ENCODE data around the gene SLAMF9. TPM values are rescaled to one million over a fixed set of nuclear protein-coding genes. Genes with fewer than 3 reads are reported as not detected.

Gene SLAMF9
- total RNA-seq, 5 donors from 2014 or later (not counting 1 experiment from before 2014, with no cell fraction given) = not detected

GRCh38 chr1:159947942-159948341 is 6.1 kb downstream of the SLAMF9 start:
- CTCF ChIA-PET = interaction anchor here in 1 of 2 donors (0.7 kb wide), 2 partner anchors 56 to 751 kb away, joined by 3 to 5 read pairs; no protein-coding TSS in a partner anchor

GRCh38 chr1:159946242-159947187 is 7.5 kb downstream of the SLAMF9 start:
- ChIA-PET CTCF (interaction anchor here in 1 of 2 donors (0.5 to 3.4 kb wide), 5 partner anchors 54 to 814 kb away, joined by 3 to 15 read pairs (median 4); no protein-coding TSS in a partner anchor), POLR2A (no interaction called here)
- H3K27ac Mint-ChIP-seq = no peak overlapping the region
- peaks cover 7 to 13% (median 12%) of the 10 kb centered on the region in 3 donors for H3K4me1 Mint-ChIP-seq
- ATAC-seq (replicated peaks in 1 of 4) (no peak), DNase-seq (no peak)
- Histone ChIP-seq H3K4me1 (ENCODE audit: control insufficient read depth in 1 of 2, extremely low read depth in 1 of 2, insufficient read depth in 2 of 2, low read length in 2 of 2) (peaks cover 0 to 13% of the 10 kb centered on the region in 2 experiments), H3K4me3 (ENCODE audit: control insufficient read depth in 1 of 2, extremely low read depth in 1 of 2, low read length in 1 of 2) (no peak overlapping the region), H3K27me3 (replicated peaks in 1 of 2; ENCODE audit: control insufficient read depth in 2 of 2, extremely low read depth in 1 of 2, insufficient read depth in 2 of 2, low read length in 1 of 2) (peaks cover 0 to 58% of the 10 kb centered on the region in 2 experiments), H3K9me3 (no peaks in the 10 kb centered on the region), H3K36me3 (ENCODE audit: control insufficient read depth in 2 of 2, extremely low read depth in 1 of 2, insufficient read depth in 1 of 2, low read length in 1 of 2) (no peaks in the 10 kb centered on the region), H3K27ac (ENCODE audit: low read length) (no peak overlapping the region)
- H3K9me3 Mint-ChIP-seq = no peaks in the 10 kb centered on the region
- H3K27me3 Mint-ChIP-seq = peaks cover 30 to 47% of the 10 kb centered on the region in 2 donors
- no peaks in the 10 kb centered on the region for H3K36me3 Mint-ChIP-seq
- 71% methylated on average over 5 of the region's 9 CpGs for WGBS (ENCODE audit: insufficient coverage)
- peak overlapping the region in 2 of 3 donors; percentile 44 to 74 for H3K4me3 Mint-ChIP-seq

More at GRCh38 chr1:159947942-159948341, 6.1 kb downstream of the SLAMF9 start:
- H3K27me3 ChIP-seq (replicated peaks in 1 of 2; ENCODE audit: control insufficient read depth in 2 of 2, extremely low read depth in 1 of 2, insufficient read depth in 2 of 2, low read length in 1 of 2) = peaks cover 0 to 58% of the 10 kb centered on the region in 2 experiments
- POLR2A ChIA-PET = no interaction called here
- peaks cover 0 to 13% of the 10 kb centered on the region in 2 experiments for H3K4me1 ChIP-seq (ENCODE audit: control insufficient read depth in 1 of 2, extremely low read depth in 1 of 2, insufficient read depth in 2 of 2, low read length in 2 of 2)
- H3K4me3 ChIP-seq (ENCODE audit: control insufficient read depth in 1 of 2, extremely low read depth in 1 of 2, low read length in 1 of 2) = no peak overlapping the region
- no peaks in the 10 kb centered on the region for H3K36me3 ChIP-seq (ENCODE audit: control insufficient read depth in 2 of 2, extremely low read depth in 1 of 2, insufficient read depth in 1 of 2, low read length in 1 of 2)
- DNase-seq (no peak), ATAC-seq (replicated peaks in 1 of 4) (no peak)
- H3K27ac ChIP-seq (ENCODE audit: low read length) = no peak overlapping the region
- no peaks in the 10 kb centered on the region for H3K9me3 ChIP-seq
- Mint-ChIP-seq H3K27me3 (peaks cover 25 to 49% of the 10 kb centered on the region in 2 donors), H3K9me3 (no peaks in the 10 kb centered on the region), H3K4me3 (no peak overlapping the region), H3K4me1 (peaks cover 7 to 13% (median 12%) of the 10 kb centered on the region in 3 donors), H3K27ac (no peak overlapping the region), H3K36me3 (no peaks in the 10 kb centered on the region)
- WGBS (ENCODE audit: insufficient coverage) = 67% methylated on average over 1 of the region's 1 CpG

DNA sequence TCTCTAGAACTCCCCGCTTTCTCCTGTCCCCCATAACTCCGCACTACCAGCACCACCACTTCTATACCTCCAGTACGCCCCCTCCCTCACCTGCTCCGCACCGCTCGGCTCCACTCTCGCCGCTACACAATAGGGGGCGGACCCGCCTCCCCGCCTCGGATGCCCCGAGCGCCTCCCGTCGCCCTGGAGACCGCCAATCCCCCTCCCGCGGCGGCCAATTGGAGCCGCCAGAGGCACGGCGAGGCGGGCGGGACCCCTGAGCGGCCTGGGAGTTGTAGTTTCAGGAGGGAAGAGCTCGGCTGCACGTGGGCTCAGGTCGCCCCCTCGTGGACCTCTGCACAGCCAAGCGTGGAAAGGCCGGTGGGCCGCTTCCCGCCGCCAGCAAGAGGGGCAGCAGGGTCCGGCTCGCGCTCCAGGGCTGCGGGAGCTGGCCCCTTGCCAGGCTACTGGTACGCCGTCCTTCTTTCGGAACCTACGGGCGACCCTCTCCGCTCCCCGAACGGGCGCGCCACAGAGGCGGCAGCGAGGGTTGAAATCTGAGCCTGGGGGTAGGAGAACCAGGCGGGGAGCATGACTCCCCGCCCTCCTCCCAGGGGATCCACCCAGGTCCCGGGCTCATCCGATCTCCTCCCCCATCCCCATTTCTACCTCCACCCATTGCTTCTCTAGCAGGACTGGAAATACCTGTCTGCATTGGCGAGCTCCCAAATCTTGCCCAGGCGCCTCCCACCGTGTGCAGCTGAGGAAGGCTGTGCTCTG is 8.4 kb downstream of the SLAMF9 start, which contains the start of gene IGSF9:
Gene IGSF9 (minus strand): TSS at position 131 of the 759 bp plus-strand sequence. CDS start 2,159 bp downstream, outside the sequence.
- H3K4me1 Mint-ChIP-seq = peaks cover 7 to 13% (median 12%) of the 10 kb centered on the region in 3 donors
- Histone ChIP-seq H3K9me3 (no peaks in the 10 kb centered on the region), H3K27me3 (replicated peaks in 1 of 2; ENCODE audit: control insufficient read depth in 2 of 2, extremely low read depth in 1 of 2, insufficient read depth in 2 of 2, low read length in 1 of 2) (peaks cover 0 to 60% of the 10 kb centered on the region in 2 experiments), H3K4me3 (ENCODE audit: control insufficient read depth in 1 of 2, extremely low read depth in 1 of 2, low read length in 1 of 2) (peak within 1 kb of the TSS; percentile 30 to 32), H3K36me3 (ENCODE audit: control insufficient read depth in 2 of 2, extremely low read depth in 1 of 2, insufficient read depth in 1 of 2, low read length in 1 of 2) (no peaks in the 10 kb centered on the region), H3K27ac (ENCODE audit: low read length) (no peak within 1 kb of the TSS), H3K4me1 (ENCODE audit: control insufficient read depth in 1 of 2, extremely low read depth in 1 of 2, insufficient read depth in 2 of 2, low read length in 2 of 2) (peaks cover 0 to 13% of the 10 kb centered on the region in 2 experiments)
- ChIA-PET POLR2A (no interaction called here), CTCF (interaction anchor here in 1 of 2 donors (0.7 to 3.4 kb wide), 4 partner anchors 53 to 146 kb away, joined by 3 to 15 read pairs (median 4); no protein-coding TSS in a partner anchor)
- WGBS (ENCODE audit: insufficient coverage) = 6% methylated on average over 32 of the region's 58 CpGs
- DNase-seq = peak; percentile 50 to 86 (median 77)
- H3K27me3 Mint-ChIP-seq = peaks cover 30 to 42% of the 10 kb centered on the region in 2 donors
- peak; percentile 93 to 98 (median 98) for ATAC-seq (replicated peaks in 1 of 4)
- H3K36me3 Mint-ChIP-seq = no peaks in the 10 kb centered on the region
- no peaks in the 10 kb centered on the region for H3K9me3 Mint-ChIP-seq
- peak within 1 kb of the TSS; percentile 51 to 74 (median 62) for H3K4me3 Mint-ChIP-seq
- peak within 1 kb of the TSS in 1 of 2 donors; percentile 38 for H3K27ac Mint-ChIP-seq

- Mint-ChIP-seq H3K4me1 (peaks cover 7 to 13% (median 12%) of the 10 kb centered on the region in 3 donors), H3K9me3 (no peaks in the 10 kb centered on the region), H3K4me3 (peak overlapping the region; percentile 51 to 74 (median 62)), H3K27ac (peak overlapping the region in 1 of 2 donors; percentile 38), H3K36me3 (no peaks in the 10 kb centered on the region), H3K27me3 (peaks cover 30 to 40% of the 10 kb centered on the region in 2 donors)
- no peak for ATAC-seq (replicated peaks in 1 of 4)
- Histone ChIP-seq H3K27me3 (replicated peaks in 1 of 2; ENCODE audit: control insufficient read depth in 2 of 2, extremely low read depth in 1 of 2, insufficient read depth in 2 of 2, low read length in 1 of 2) (peaks cover 0 to 52% of the 10 kb centered on the region in 2 experiments), H3K27ac (ENCODE audit: low read length) (no peak overlapping the region), H3K9me3 (no peaks in the 10 kb centered on the region), H3K4me1 (ENCODE audit: control insufficient read depth in 1 of 2, extremely low read depth in 1 of 2, insufficient read depth in 2 of 2, low read length in 2 of 2) (peaks cover 0 to 13% of the 10 kb centered on the region in 2 experiments), H3K4me3 (ENCODE audit: control insufficient read depth in 1 of 2, extremely low read depth in 1 of 2, low read length in 1 of 2) (peak overlapping the region in 1 of 2 donors; percentile 30), H3K36me3 (ENCODE audit: control insufficient read depth in 2 of 2, extremely low read depth in 1 of 2, insufficient read depth in 1 of 2, low read length in 1 of 2) (no peaks in the 10 kb centered on the region)
- POLR2A ChIA-PET = no interaction called here
- 50% methylated on average over 11 of the region's 11 CpGs for WGBS (ENCODE audit: insufficient coverage)
- DNase-seq = no peak
- CTCF ChIA-PET = interaction anchor here (0.8 to 3.4 kb wide), 3 partner anchors 52 to 149 kb away, joined by 3 to 15 read pairs (median 5); no protein-coding TSS in a partner anchor
Observed at GRCh38 chr1:159944623-159945455, 9.2 kb downstream of the SLAMF9 start.

DNA sequence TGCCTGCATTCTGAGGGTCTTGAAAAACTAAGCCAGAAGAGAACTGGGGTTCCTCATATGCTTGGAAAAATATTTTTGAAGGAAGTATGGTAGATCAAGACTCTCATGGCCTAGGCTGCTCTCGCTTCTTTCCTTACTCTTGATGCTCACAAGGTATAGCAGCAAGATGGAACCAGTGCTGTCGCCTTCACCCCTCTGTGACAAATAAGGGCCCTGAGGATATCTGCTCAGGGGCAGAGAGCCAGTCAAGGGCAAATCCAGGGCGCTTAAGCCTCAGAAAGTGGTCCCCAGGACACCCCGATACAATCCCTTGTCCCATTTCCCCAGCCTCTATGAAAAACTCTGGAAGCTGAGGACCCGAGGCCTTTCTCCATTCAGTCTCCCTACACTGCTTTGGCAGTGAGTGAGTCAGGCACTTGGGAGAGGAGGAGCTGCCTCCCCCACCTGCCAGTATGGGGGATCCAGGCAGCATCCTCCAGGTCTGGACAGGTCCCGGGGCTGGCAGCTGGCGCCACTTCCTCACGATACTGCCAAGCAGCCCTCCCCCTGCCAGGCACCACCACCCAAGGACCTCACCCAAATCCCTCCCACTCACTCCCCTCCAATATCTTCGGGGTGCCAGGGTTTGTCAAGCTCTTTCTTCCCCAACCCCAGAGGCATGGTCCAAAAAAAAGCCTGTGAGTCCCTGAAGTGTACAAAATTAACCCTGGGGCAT is 10.0 kb downstream of the SLAMF9 start:
- H3K27ac Mint-ChIP-seq = no peak overlapping the region
- Histone ChIP-seq H3K36me3 (ENCODE audit: control insufficient read depth in 2 of 2, extremely low read depth in 1 of 2, insufficient read depth in 1 of 2, low read length in 1 of 2) (no peaks in the 10 kb centered on the region), H3K27ac (ENCODE audit: low read length) (no peak overlapping the region), H3K9me3 (no peaks in the 10 kb centered on the region), H3K27me3 (replicated peaks in 1 of 2; ENCODE audit: control insufficient read depth in 2 of 2, extremely low read depth in 1 of 2, insufficient read depth in 2 of 2, low read length in 1 of 2) (peaks cover 0 to 52% of the 10 kb centered on the region in 2 experiments), H3K4me3 (ENCODE audit: control insufficient read depth in 1 of 2, extremely low read depth in 1 of 2, low read length in 1 of 2) (no peak overlapping the region), H3K4me1 (ENCODE audit: control insufficient read depth in 1 of 2, extremely low read depth in 1 of 2, insufficient read depth in 2 of 2, low read length in 2 of 2) (peaks cover 0 to 13% of the 10 kb centered on the region in 2 experiments)
- DNase-seq (no peak), ATAC-seq (replicated peaks in 1 of 4) (no peak)
- peaks cover 7 to 13% (median 12%) of the 10 kb centered on the region in 3 donors for H3K4me1 Mint-ChIP-seq
- peaks cover 32 to 40% of the 10 kb centered on the region in 2 donors for H3K27me3 Mint-ChIP-seq
- whole genome bisulfite sequencing (ENCODE audit: insufficient coverage) = 74% methylated on average over 4 of the region's 9 CpGs
- ChIA-PET CTCF (interaction anchor here (0.8 to 3.4 kb wide), 2 partner anchors 51 to 148 kb away, joined by 3 to 15 read pairs; no protein-coding TSS in a partner anchor), POLR2A (no interaction called here)
- H3K9me3 Mint-ChIP-seq = no peaks in the 10 kb centered on the region
- peak overlapping the region in 1 of 3 donors; percentile 74 for H3K4me3 Mint-ChIP-seq
- no peaks in the 10 kb centered on the region for H3K36me3 Mint-ChIP-seq

Data from T-cell (primary cell).